ENCODE measurements around the gene ETFA. TPM values are rescaled to one million over a fixed set of nuclear protein-coding genes. Genes with fewer than 3 reads are reported as not detected.

ETFA gene
- total RNA-seq, 2 donors from 2014 or later: 68.6 to 82.8 TPM

DNA sequence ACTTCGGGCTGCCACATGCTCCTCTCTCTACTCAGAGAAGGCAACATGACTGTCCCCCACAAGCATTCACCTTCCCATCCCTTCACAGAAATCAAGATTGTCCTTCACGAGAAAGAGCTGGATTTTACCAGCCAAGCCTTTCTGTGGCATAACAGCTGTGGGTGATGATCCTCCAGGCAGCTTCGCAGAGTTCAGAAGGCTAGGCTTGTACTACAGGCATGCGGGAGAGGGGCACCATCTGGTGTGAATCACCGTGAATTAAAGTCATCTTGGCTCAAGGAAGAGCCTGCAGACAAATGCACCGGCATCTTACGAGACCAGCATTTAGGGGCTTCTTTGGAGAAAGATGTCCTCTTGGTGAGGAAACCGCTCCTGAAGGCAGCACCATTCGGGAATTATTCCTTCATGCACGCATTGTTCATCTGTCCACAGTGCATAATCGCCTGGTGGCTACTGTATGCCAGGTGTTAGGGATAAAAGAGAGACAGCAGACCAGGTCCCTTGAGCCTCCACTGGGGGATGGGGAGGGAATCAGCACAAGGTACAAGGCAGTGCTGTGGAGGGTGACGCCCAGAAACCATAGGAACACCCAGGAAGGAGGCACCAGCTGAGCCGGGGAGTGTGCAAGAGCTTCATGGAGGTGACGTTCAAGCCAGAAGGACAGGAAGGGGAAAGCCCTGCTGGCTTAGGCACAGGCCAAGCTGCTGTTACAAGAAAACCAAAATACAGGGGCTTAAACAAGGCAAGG lies 142.9 kb downstream of the ETFA start:
- 92% methylated on average over 14 of the region's 14 CpGs for WGBS
- no peaks in the 10 kb centered on the region for H3K9me3 ChIP-seq
- no peak for TF ChIP-seq POLR2A (IDR thresholded peaks at IDR 0.05)
- TF ChIP-seq POLR2AphosphoS5 (IDR thresholded peaks at IDR 0.05): no peak
- TF ChIP-seq CTCF (IDR thresholded peaks at IDR 0.05): no peak
- no peak for DNase-seq (ENCODE audit: low spot score)
- no peaks in the 10 kb centered on the region for H3K36me3 ChIP-seq
- no peaks in the 10 kb centered on the region for H3K27me3 ChIP-seq (replicated peaks; ENCODE audit: insufficient read depth)
- no peak overlapping the region for H3K27ac ChIP-seq
- intact Hi-C loops (cut with DNase I): no loop called here
- no peak overlapping the region for H3K4me3 ChIP-seq
- H3K4me1 ChIP-seq (replicated peaks): peaks cover 5% of the 10 kb centered on the region

DNA sequence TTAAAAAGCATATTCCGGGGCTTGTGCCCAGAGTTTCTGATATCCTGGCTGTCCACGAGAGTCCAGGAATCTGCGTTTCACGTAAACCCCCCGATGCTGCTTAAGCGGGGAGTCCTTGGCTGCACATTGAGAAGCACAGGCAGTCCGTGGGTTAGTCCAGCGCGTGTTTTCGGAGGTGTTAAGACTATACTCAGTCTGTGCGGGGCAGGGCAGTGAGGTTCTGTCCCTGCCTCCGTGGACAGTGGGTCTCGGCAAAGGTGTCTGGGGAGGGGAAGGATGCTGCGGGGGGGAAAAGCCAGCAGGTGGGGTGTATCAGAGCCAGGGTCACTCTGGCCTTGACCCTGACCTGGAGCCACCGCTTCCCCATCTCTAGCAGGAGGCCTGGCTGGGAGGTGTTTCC lies 145.3 kb downstream of the ETFA start:
- 95% methylated on average over 15 of the region's 15 CpGs for WGBS
- no peak overlapping the region for H3K4me3 ChIP-seq
- H3K36me3 ChIP-seq: no peaks in the 10 kb centered on the region
- intact Hi-C loops (cut with DNase I): no loop called here
- H3K27me3 ChIP-seq (replicated peaks; ENCODE audit: insufficient read depth): no peaks in the 10 kb centered on the region
- peaks cover 24% of the 10 kb centered on the region for H3K4me1 ChIP-seq (replicated peaks)
- no peak for DNase-seq (ENCODE audit: low spot score)
- TF ChIP-seq CTCF (IDR thresholded peaks at IDR 0.05): no peak
- no peak for TF ChIP-seq POLR2AphosphoS5 (IDR thresholded peaks at IDR 0.05)
- no peak for TF ChIP-seq POLR2A (IDR thresholded peaks at IDR 0.05)
- H3K27ac ChIP-seq: no peak overlapping the region
- no peaks in the 10 kb centered on the region for H3K9me3 ChIP-seq

Other genes with a start within 250 kb of the ETFA start
- gene ISL2, start 25.3 kb upstream of the ETFA start, total RNA-seq: 1 to 10 TPM in 1 of 2 donors, under 1 TPM in 1; 0.77 to 2.4 TPM

Measured in prostate gland (tissue), 2 donors.